HCT116 (cell line): ENCODE results near the gene TMEM176B. TPM values are rescaled to one million over a fixed set of nuclear protein-coding genes. Genes with fewer than 3 reads are reported as not detected.

Experiments
- ATAC-seq: fragments of 200-7000 bp; cut with Tn5 transposase; 2 replicates; pipeline ENCODE4 v1.9.1; 2020; ENCODE audit warnings: mild to moderate bottlenecking, moderate library complexity
- BruUV-seq: library from RNA; stranded (reverse); fragments of 400-500 nt; replicated peaks from 2 replicates; lab custom pipeline; 2021; lab: Mats Ljungman, UMichigan
- CTCF ChIA-PET: fragments of 300-600 bp; sonication (Branson Sonifier 250); formaldehyde crosslinking; loops from one replicate; lab custom pipeline; 2021; ENCODE audit warnings: antibody characterized with exemption; lab: Charles Lee
- POLR2A ChIA-PET: fragments of 300-600, 350-600 bp; sonication (Branson Sonifier 250); formaldehyde crosslinking; loops from one replicate; lab custom pipeline; 2021; ENCODE audit warnings: antibody characterized with exemption; lab: Charles Lee
- RAD21 ChIA-PET, 2 experiments: fragments of 300-600 bp; sonication (Branson Sonifier 250); formaldehyde crosslinking; loops; one replicate each; lab custom pipeline; 2023; ENCODE audit warnings: low total read pairs in 2 of 2; ENCODE audit not compliant: uncharacterized antibody in 2 of 2, unreplicated experiment in 2 of 2, low non-redundant PET in 1 of 2; lab: Charles Lee
- DNase-seq: peaks from one replicate; pipeline ENCODE4 v3.0.0-alpha.2; 2010; ENCODE audit warnings: low read depth, low spot score
- H2AFZ ChIP-seq: fragments of 200-600 bp; shearing (Covaris generic), sonication (generic); 2 replicates; pipeline ENCODE4 v1.6.1; 2017; ENCODE audit warnings: low read depth, mixed run types, mixed read lengths, antibody characterized with exemption, low read length; ENCODE audit not compliant: poor library complexity, severe bottlenecking
- H3K27ac ChIP-seq: 2 replicates; pipeline ENCODE4 v1.5.1; 2012; ENCODE audit warnings: low read depth, low read length
- H3K27me3 ChIP-seq: fragments of 200-600 bp; sonication (generic); 2 replicates; pipeline ENCODE4 v1.6.1; 2016; ENCODE audit warnings: mixed run types, low read length, mixed read lengths; ENCODE audit not compliant: insufficient read depth
- H3K36me3 ChIP-seq, 2 experiments: fragments of 200-500 bp in 1 of 2; fragments of 200-600 bp in 1 of 2; sonication (Bioruptor generic) in 1 of 2; sonication (generic) in 1 of 2; 2 replicates each; pipeline versions ENCODE4 v1.5.1 to v1.6.1; 2014 to 2016; ENCODE audit warnings: low read length in 2 of 2, inconsistent platforms in 1 of 2, mixed read lengths in 1 of 2, mixed run types in 1 of 2; ENCODE audit not compliant: insufficient read depth in 2 of 2, control insufficient read depth in 1 of 2
- H3K4me1 ChIP-seq, 2 experiments: fragments of 200-600 bp in 1 of 2; sonication (generic) in 1 of 2; 2 replicates each; pipeline versions ENCODE4 v1.5.1 to v1.6.1; 2012 to 2017; ENCODE audit warnings: low read length in 2 of 2, inconsistent platforms in 1 of 2, mild to moderate bottlenecking in 1 of 2, mixed read lengths in 1 of 2, mixed run types in 1 of 2, moderate library complexity in 1 of 2; ENCODE audit not compliant: insufficient read depth in 2 of 2, control insufficient read depth in 1 of 2
- H3K4me2 ChIP-seq: fragments of 200-600 bp; sonication (generic); 2 replicates; pipeline ENCODE4 v1.6.1; 2017; ENCODE audit warnings: mixed run types, low read length, mixed read lengths
- H3K4me3 ChIP-seq, 2 experiments: fragments of 200-600 bp in 1 of 2; sonication (generic) in 1 of 2; replicated peaks in 1 of 2; 2 replicates each; pipeline ENCODE4 v1.5.1; 2011 to 2016; ENCODE audit warnings: low read length in 2 of 2, control low read depth in 1 of 2, low read depth in 1 of 2, mild to moderate bottlenecking in 1 of 2, mixed read lengths in 1 of 2, mixed run types in 1 of 2
- H3K79me2 ChIP-seq: fragments of 200-600 bp; sonication (generic); 2 replicates; pipeline ENCODE4 v1.6.1; 2017; ENCODE audit warnings: mild to moderate bottlenecking, mixed run types, low read length, moderate library complexity, mixed read lengths; ENCODE audit not compliant: insufficient read depth
- H3K9ac ChIP-seq: fragments of 200-600 bp; sonication (generic); 2 replicates; pipeline ENCODE4 v1.6.1; 2016; ENCODE audit warnings: low read length, mixed read lengths
- H3K9me2 ChIP-seq: fragments of 200-600 bp; sonication (generic), shearing (Covaris generic); 2 replicates; pipeline ENCODE4 v1.6.1; 2017; ENCODE audit warnings: mixed run types, mild to moderate bottlenecking, moderate library complexity; ENCODE audit not compliant: insufficient read depth
- H3K9me3 ChIP-seq, 2 experiments: fragments of 200-500 bp in 1 of 2; fragments of 200-600 bp in 1 of 2; sonication (Bioruptor generic) in 1 of 2; sonication (generic) in 1 of 2; 2 replicates each; pipeline ENCODE4 v1.6.1; 2014 to 2017; ENCODE audit warnings: low read length in 2 of 2, mixed read lengths in 2 of 2, inconsistent platforms in 1 of 2, low read depth in 1 of 2, mild to moderate bottlenecking in 1 of 2, mixed run types in 1 of 2, moderate library complexity in 1 of 2; ENCODE audit not compliant: control insufficient read depth in 1 of 2, insufficient read depth in 1 of 2
- H4K20me1 ChIP-seq: fragments of 200-600 bp; sonication (generic), shearing (Covaris generic); 2 replicates; pipeline ENCODE4 v1.6.1; 2017; ENCODE audit warnings: mixed run types, mild to moderate bottlenecking, moderate library complexity; ENCODE audit not compliant: insufficient read depth
- ATF3 ChIP-seq: IDR thresholded peaks from 2 replicates; pipeline ENCODE4 v1.6.1; 2012
- EGR1 ChIP-seq: IDR thresholded peaks from 2 replicates; pipeline ENCODE4 v1.6.1; 2012; ENCODE audit warnings: low read depth
- ELF1 ChIP-seq: IDR thresholded peaks from 2 replicates; pipeline ENCODE4 v1.6.1; 2012; ENCODE audit warnings: low read depth, borderline replicate concordance
- EZH2 ChIP-seq: fragments of 200-600 bp; sonication (generic); IDR thresholded peaks from 2 replicates; pipeline ENCODE4 v1.6.1; 2017; ENCODE audit warnings: antibody characterized with exemption, mixed run types
- JUND ChIP-seq: IDR thresholded peaks from 2 replicates; pipeline ENCODE4 v1.6.1; 2012
- POLR2AphosphoS5 ChIP-seq: IDR thresholded peaks from 2 replicates; pipeline ENCODE4 v1.6.1; 2011; ENCODE audit warnings: mild to moderate bottlenecking, low read depth, low read length, moderate library complexity
- RAD21 ChIP-seq: IDR thresholded peaks from 2 replicates; pipeline ENCODE4 v1.6.1; 2012; ENCODE audit warnings: low read depth, mild to moderate bottlenecking
- TCF7L2 ChIP-seq: IDR thresholded peaks from 2 replicates; pipeline ENCODE4 v1.7.0; 2011; ENCODE audit warnings: borderline replicate concordance, inconsistent platforms; ENCODE audit not compliant: insufficient read depth, insufficient read length; ENCODE audit errors: extremely low read depth
- YY1 ChIP-seq: IDR thresholded peaks from 2 replicates; pipeline ENCODE4 v1.6.1; 2011; ENCODE audit warnings: low read length, low read depth, moderate library complexity, mild to moderate bottlenecking; ENCODE audit not compliant: insufficient replicate concordance; ENCODE audit errors: extremely low read depth
- ZNF274 ChIP-seq: fragments of 200-500 bp; sonication (Bioruptor generic); IDR thresholded peaks from 2 replicates; pipeline ENCODE4 v1.6.1; 2014; ENCODE audit warnings: mild to moderate bottlenecking, low read depth, low read length, inconsistent platforms
- intact Hi-C: fragments of 100-400 bp; cut with micrococcal nuclease; formaldehyde crosslinking; loops from 2 replicates; pipeline ENCODE4 v1.10.0; 2022
- total RNA-seq: library from RNA; stranded (reverse); gene quantifications from one replicate; pipeline ENCODE4 v1.2.1, GENCODE V29; 2021; ENCODE audit not compliant: unreplicated experiment
- TF ChIP-seq, protein P1 (sequence below): IDR thresholded peaks from 2 replicates; pipeline ENCODE4 v1.6.1; 2012
- TF ChIP-seq, protein P2 (sequence below): IDR thresholded peaks from 2 replicates; pipeline ENCODE4 v1.6.1; 2011; ENCODE audit warnings: mild to moderate bottlenecking, low read length, moderate library complexity; ENCODE audit not compliant: insufficient replicate concordance; ENCODE audit errors: extremely low read depth
- TF ChIP-seq, protein P3 (sequence below): IDR thresholded peaks from 2 replicates; pipeline ENCODE4 v1.6.1; 2012; ENCODE audit warnings: low read depth

The TMEM176B gene
- total RNA-seq, 1 experiment from 2014 or later = 0.42 TPM

DNA sequence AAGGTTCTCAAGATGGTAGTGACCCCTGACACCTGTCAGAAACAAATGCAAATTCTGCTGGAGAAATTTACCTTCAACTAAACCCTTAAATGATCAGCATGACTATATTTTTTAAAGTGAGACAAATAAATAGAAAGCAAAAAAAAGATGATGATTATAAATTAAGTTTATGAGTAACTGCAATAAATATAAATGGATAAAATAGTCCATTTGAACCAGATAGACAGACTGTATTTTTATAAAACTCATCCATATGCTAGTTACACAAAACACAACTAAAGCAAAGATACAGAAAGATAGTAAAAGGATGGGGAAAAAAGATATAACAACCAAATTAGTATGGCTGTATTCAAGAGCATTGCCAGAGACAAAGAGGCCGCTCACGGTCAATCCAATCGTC lies 6.3 kb upstream of the TMEM176B start:
- H3K9me2 ChIP-seq = no peaks in the 10 kb centered on the region
- no peak overlapping the region for H3K9ac ChIP-seq
- POLR2A ChIA-PET = no interaction called here
- no peaks in the 10 kb centered on the region for H3K36me3 ChIP-seq
- H2AFZ ChIP-seq = no peak overlapping the region
- no peak for TF ChIP-seq RAD21
- no peak for TF ChIP-seq JUND
- no peak for TF ChIP-seq EZH2
- TF ChIP-seq, protein P1, sequence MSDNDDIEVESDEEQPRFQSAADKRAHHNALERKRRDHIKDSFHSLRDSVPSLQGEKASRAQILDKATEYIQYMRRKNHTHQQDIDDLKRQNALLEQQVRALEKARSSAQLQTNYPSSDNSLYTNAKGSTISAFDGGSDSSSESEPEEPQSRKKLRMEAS = no peak
- no peak for TF ChIP-seq EGR1
- TF ChIP-seq YY1 = no peak
- no peak for TF ChIP-seq ATF3
- TF ChIP-seq ZNF274 = no peak
- TF ChIP-seq, protein P2, sequence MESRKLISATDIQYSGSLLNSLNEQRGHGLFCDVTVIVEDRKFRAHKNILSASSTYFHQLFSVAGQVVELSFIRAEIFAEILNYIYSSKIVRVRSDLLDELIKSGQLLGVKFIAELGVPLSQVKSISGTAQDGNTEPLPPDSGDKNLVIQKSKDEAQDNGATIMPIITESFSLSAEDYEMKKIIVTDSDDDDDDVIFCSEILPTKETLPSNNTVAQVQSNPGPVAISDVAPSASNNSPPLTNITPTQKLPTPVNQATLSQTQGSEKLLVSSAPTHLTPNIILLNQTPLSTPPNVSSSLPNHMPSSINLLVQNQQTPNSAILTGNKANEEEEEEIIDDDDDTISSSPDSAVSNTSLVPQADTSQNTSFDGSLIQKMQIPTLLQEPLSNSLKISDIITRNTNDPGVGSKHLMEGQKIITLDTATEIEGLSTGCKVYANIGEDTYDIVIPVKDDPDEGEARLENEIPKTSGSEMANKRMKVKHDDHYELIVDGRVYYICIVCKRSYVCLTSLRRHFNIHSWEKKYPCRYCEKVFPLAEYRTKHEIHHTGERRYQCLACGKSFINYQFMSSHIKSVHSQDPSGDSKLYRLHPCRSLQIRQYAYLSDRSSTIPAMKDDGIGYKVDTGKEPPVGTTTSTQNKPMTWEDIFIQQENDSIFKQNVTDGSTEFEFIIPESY = no peak
- no peak for TF ChIP-seq TCF7L2
- no peak for TF ChIP-seq ELF1
- TF ChIP-seq POLR2AphosphoS5 = no peak
- TF ChIP-seq, protein P3, sequence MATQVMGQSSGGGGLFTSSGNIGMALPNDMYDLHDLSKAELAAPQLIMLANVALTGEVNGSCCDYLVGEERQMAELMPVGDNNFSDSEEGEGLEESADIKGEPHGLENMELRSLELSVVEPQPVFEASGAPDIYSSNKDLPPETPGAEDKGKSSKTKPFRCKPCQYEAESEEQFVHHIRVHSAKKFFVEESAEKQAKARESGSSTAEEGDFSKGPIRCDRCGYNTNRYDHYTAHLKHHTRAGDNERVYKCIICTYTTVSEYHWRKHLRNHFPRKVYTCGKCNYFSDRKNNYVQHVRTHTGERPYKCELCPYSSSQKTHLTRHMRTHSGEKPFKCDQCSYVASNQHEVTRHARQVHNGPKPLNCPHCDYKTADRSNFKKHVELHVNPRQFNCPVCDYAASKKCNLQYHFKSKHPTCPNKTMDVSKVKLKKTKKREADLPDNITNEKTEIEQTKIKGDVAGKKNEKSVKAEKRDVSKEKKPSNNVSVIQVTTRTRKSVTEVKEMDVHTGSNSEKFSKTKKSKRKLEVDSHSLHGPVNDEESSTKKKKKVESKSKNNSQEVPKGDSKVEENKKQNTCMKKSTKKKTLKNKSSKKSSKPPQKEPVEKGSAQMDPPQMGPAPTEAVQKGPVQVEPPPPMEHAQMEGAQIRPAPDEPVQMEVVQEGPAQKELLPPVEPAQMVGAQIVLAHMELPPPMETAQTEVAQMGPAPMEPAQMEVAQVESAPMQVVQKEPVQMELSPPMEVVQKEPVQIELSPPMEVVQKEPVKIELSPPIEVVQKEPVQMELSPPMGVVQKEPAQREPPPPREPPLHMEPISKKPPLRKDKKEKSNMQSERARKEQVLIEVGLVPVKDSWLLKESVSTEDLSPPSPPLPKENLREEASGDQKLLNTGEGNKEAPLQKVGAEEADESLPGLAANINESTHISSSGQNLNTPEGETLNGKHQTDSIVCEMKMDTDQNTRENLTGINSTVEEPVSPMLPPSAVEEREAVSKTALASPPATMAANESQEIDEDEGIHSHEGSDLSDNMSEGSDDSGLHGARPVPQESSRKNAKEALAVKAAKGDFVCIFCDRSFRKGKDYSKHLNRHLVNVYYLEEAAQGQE = no peak
- H3K4me2 ChIP-seq = no peak overlapping the region
- RAD21 ChIA-PET = no interaction called here
- H3K4me1 ChIP-seq = no peaks in the 10 kb centered on the region
- intact Hi-C loops = no loop called here
- DNase-seq = no peak
- no TSS peak for BruUV-seq
- H3K27ac ChIP-seq = no peak overlapping the region
- no peaks in the 10 kb centered on the region for H3K27me3 ChIP-seq
- H3K9me3 ChIP-seq = no peaks in the 10 kb centered on the region
- no peak for ATAC-seq
- no peak overlapping the region for H3K4me3 ChIP-seq
- H4K20me1 ChIP-seq = no peaks in the 10 kb centered on the region
- no peaks in the 10 kb centered on the region for H3K79me2 ChIP-seq
- CTCF ChIA-PET = no interaction called here
